22Rv1 (cell line): Measurements from ENCODE around the gene GAREM1.
A peak's percentile ranks its signal among the peaks of the same experiment; 100 is the strongest.

Experiments used
- ZFX ChIP-seq: fragments of 450-650 bp; IDR thresholded peaks from 2 replicates; pipeline ENCODE4 v1.6.1; 2017; ENCODE audit warnings: antibody characterized with exemption, borderline replicate concordance
- TF ChIP-seq, protein P1 (sequence below): fragments of 450-650 bp; IDR thresholded peaks from 2 replicates; pipeline ENCODE4 v1.5.1; 2017; ENCODE audit warnings: mild to moderate bottlenecking

DNA sequence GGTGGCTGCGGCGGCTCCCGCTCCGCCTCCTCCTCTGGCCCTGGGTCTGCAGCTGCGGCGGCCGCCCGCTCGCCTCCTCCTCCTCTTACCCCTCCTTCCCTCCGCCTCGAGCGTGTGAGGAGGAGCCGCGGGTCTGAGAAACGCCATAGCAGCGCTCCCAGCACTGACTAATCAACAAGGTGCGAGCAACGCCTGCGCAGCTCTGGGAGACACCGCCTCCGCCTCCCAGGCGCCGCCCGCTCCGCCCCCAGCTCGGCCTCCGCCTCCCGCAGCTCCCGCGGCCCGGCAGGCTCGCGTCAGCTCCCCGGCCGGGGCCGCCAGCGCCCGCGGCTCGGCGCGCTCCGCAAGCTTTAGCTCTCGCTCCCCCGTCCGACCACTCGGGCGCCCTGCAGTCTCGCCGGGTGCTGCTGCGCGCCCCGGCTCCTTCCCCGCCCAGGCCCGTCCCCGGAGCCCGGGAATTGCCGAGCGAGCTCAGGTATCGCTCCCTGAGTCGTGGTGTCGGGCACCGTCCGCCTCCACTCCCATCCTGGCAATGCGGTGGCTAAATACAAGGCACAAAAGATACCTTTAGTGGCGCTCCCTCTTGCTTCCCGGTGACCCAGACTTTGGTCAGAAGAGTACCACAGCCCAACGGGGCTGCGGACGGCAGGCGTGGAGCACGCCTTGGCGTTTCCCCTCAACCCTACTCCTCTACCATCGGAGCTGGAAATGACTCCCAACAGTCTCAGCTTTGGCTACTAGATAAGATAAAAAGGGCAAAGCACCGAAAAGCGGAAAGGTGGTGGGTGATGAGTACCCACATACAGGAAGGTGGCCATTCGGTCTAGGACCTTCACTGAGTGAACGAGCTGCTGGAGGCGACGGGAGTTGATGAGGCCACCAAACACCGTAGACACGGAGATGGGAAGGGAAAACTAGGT, at the start of gene GAREM1:
- TF ChIP-seq, protein P1, sequence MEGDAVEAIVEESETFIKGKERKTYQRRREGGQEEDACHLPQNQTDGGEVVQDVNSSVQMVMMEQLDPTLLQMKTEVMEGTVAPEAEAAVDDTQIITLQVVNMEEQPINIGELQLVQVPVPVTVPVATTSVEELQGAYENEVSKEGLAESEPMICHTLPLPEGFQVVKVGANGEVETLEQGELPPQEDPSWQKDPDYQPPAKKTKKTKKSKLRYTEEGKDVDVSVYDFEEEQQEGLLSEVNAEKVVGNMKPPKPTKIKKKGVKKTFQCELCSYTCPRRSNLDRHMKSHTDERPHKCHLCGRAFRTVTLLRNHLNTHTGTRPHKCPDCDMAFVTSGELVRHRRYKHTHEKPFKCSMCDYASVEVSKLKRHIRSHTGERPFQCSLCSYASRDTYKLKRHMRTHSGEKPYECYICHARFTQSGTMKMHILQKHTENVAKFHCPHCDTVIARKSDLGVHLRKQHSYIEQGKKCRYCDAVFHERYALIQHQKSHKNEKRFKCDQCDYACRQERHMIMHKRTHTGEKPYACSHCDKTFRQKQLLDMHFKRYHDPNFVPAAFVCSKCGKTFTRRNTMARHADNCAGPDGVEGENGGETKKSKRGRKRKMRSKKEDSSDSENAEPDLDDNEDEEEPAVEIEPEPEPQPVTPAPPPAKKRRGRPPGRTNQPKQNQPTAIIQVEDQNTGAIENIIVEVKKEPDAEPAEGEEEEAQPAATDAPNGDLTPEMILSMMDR: peak; percentile 60
- TF ChIP-seq ZFX: no peak
